Subcutaneous abdominal adipose tissue (tissue), 5 donors: ENCODE measurements around the gene MKLN1.
"Not testable (repeated sequence)": the region's sequence is repeated elsewhere in the genome, so short reads cannot be mapped to it uniquely, and the experiment has no call there.

Experiments
- H3K27ac ChIP-seq: one replicate; pipeline ENCODE4 v1.7.0; 2013; ENCODE audit warnings: low read depth, mild to moderate bottlenecking, inconsistent platforms, low read length, moderate library complexity
- H3K27me3 ChIP-seq, 5 donors: one replicate each; pipeline ENCODE4 v1.7.0; 2013; ENCODE audit warnings: low read length in 5 of 5, inconsistent platforms in 1 of 5; ENCODE audit not compliant: control insufficient read depth in 5 of 5, insufficient read depth in 4 of 5
- H3K36me3 ChIP-seq, 5 donors: one replicate each; pipeline ENCODE4 v1.7.0; 2013; ENCODE audit warnings: low read length in 5 of 5; ENCODE audit not compliant: control insufficient read depth in 5 of 5, insufficient read depth in 5 of 5
- H3K4me1 ChIP-seq, 5 donors: one replicate each; pipeline ENCODE4 v1.7.0; 2013; ENCODE audit warnings: low read length in 5 of 5, mild to moderate bottlenecking in 3 of 5, moderate library complexity in 1 of 5; ENCODE audit not compliant: control insufficient read depth in 5 of 5, insufficient read depth in 5 of 5
- H3K4me3 ChIP-seq, 5 donors: one replicate each; pipeline ENCODE4 v1.7.0; 2013; ENCODE audit warnings: low read length in 5 of 5, low read depth in 1 of 5
- H3K9ac ChIP-seq, 5 donors: one replicate each; pipeline ENCODE4 v1.7.0; 2013; ENCODE audit warnings: low read length in 5 of 5, mild to moderate bottlenecking in 4 of 5, moderate library complexity in 3 of 5
- H3K9me3 ChIP-seq, 5 donors: one replicate each; pipeline ENCODE4 v1.7.0; 2013; ENCODE audit warnings: low read length in 5 of 5; ENCODE audit not compliant: control insufficient read depth in 5 of 5
- donor health status: healthy.
- donor health status: healthy.
- donor health status: healthy.
- donor health status: healthy.
- donor health status: healthy.

MKLN1 gene

GRCh38 chr7:131501930-131502685 lies 174.4 kb downstream of the MKLN1 start:
- peak overlapping the region in 1 of 5 donors; percentile 48 for H3K9ac ChIP-seq
- H3K4me1 ChIP-seq = peaks cover 15 to 30% (median 28%) of the 10 kb centered on the region in 5 donors
- H3K27ac ChIP-seq = peak overlapping the region; percentile 7
- H3K4me3 ChIP-seq = no peak overlapping the region
- H3K36me3 ChIP-seq = peaks cover 0 to 44% (median 24%) of the 10 kb centered on the region in 5 donors
- H3K27me3 ChIP-seq = no peaks in the 10 kb centered on the region
- H3K9me3 ChIP-seq = no peaks in the 10 kb centered on the region

GRCh38 chr7:131502810-131503508 lies 175.3 kb downstream of the MKLN1 start:
- peak overlapping the region; percentile 7 for H3K27ac ChIP-seq

GRCh38 chr7:131503639-131504038 lies 176.0 kb downstream of the MKLN1 start:
- Histone ChIP-seq H3K27me3 (peaks cover 0 to under 1% (median 0%) of the 10 kb centered on the region in 5 donors), H3K4me3 (no peak overlapping the region), H3K9me3 (no peaks in the 10 kb centered on the region), H3K4me1 (peaks cover 12 to 32% (median 23%) of the 10 kb centered on the region in 5 donors), H3K9ac (peak overlapping the region in 2 of 5 donors; percentile 16 to 48), H3K36me3 (peaks cover 0 to 45% (median 18%) of the 10 kb centered on the region in 5 donors), H3K27ac (peak overlapping the region; percentile 7)

More at GRCh38 chr7:131502810-131503508, 175.3 kb downstream of the MKLN1 start:
- peak overlapping the region in 2 of 5 donors; percentile 1 to 48 for H3K9ac ChIP-seq
- peak overlapping the region in 2 of 5 donors; percentile 2 to 16 for H3K4me3 ChIP-seq
- no peaks in the 10 kb centered on the region for H3K27me3 ChIP-seq
- H3K36me3 ChIP-seq = peaks cover 0 to 41% (median 21%) of the 10 kb centered on the region in 5 donors
- H3K9me3 ChIP-seq = no peaks in the 10 kb centered on the region
- H3K4me1 ChIP-seq = peaks cover 15 to 31% (median 26%) of the 10 kb centered on the region in 5 donors

- Histone ChIP-seq H3K9me3 (no peaks in the 10 kb centered on the region), H3K27ac (no peak overlapping the region), H3K4me1 (peaks cover 12 to 37% (median 23%) of the 10 kb centered on the region in 5 donors), H3K4me3 (no peak overlapping the region), H3K9ac (no peak overlapping the region), H3K27me3 (peaks cover 0 to 6% (median 4%) of the 10 kb centered on the region in 5 donors), H3K36me3 (peaks cover 0 to 51% (median 22%) of the 10 kb centered on the region in 5 donors)
These were observed 176.7 kb downstream of the MKLN1 start for GRCh38 chr7:131504157-131504899.

- H3K9me3 ChIP-seq, H3K27me3 ChIP-seq, H3K27ac ChIP-seq, H3K9ac ChIP-seq, H3K4me3 ChIP-seq: not testable (repeated sequence)
- peaks cover 0 to 51% (median 27%) of the 10 kb centered on the region in 5 donors for H3K36me3 ChIP-seq
- peaks cover 12 to 37% (median 23%) of the 10 kb centered on the region in 5 donors for H3K4me1 ChIP-seq
These were observed 177.5 kb downstream of the MKLN1 start for GRCh38 chr7:131505037-131505620.

- Histone ChIP-seq H3K36me3 (peaks cover 0 to 50% (median 25%) of the 10 kb centered on the region in 5 donors), H3K9me3 (no peaks in the 10 kb centered on the region), H3K9ac (no peak overlapping the region), H3K27ac (no peak overlapping the region), H3K27me3 (peaks cover 2 to 8% (median 5%) of the 10 kb centered on the region in 5 donors), H3K4me1 (peaks cover 12 to 37% (median 23%) of the 10 kb centered on the region in 5 donors), H3K4me3 (no peak overlapping the region)
These were observed 178.2 kb downstream of the MKLN1 start for GRCh38 chr7:131505636-131506557.

GRCh38 chr7:131506597-131506996 lies 178.9 kb downstream of the MKLN1 start:
- H3K27me3 ChIP-seq = peaks cover 2 to 8% (median 5%) of the 10 kb centered on the region in 5 donors
- H3K27ac ChIP-seq = no peak overlapping the region
- H3K4me3 ChIP-seq = no peak overlapping the region
- peaks cover 12 to 39% (median 23%) of the 10 kb centered on the region in 5 donors for H3K4me1 ChIP-seq
- H3K9ac ChIP-seq = no peak overlapping the region
- peaks cover 0 to 52% (median 25%) of the 10 kb centered on the region in 5 donors for H3K36me3 ChIP-seq
- no peaks in the 10 kb centered on the region for H3K9me3 ChIP-seq

- H3K27me3 ChIP-seq = peaks cover 2 to 8% (median 5%) of the 10 kb centered on the region in 5 donors
- no peak overlapping the region for H3K9ac ChIP-seq
- peak overlapping the region in 1 of 5 donors; percentile 32 for H3K4me3 ChIP-seq
- H3K9me3 ChIP-seq = no peaks in the 10 kb centered on the region
- H3K27ac ChIP-seq = no peak overlapping the region
- peaks cover 10 to 42% (median 18%) of the 10 kb centered on the region in 5 donors for H3K4me1 ChIP-seq
- peaks cover 0 to 50% (median 25%) of the 10 kb centered on the region in 5 donors for H3K36me3 ChIP-seq
These were observed 180.1 kb downstream of the MKLN1 start for GRCh38 chr7:131507592-131508331.
